HEK293 (cell line): ENCODE data around the gene ERMP1.

Experiments used
- HIC1 ChIP-seq: fragments of 450-650 bp; formaldehyde crosslinking; IDR thresholded peaks from 2 replicates; pipeline ENCODE4 v1.5.1; 2016; ENCODE audit warnings: missing biosample characterization, missing genetic modification characterization
- MZF1 ChIP-seq: fragments of 450-650 bp; formaldehyde crosslinking; IDR thresholded peaks from 2 replicates; pipeline ENCODE4 v1.5.1; 2017; ENCODE audit warnings: missing biosample characterization, missing genetic modification characterization, borderline replicate concordance
- PRDM2 ChIP-seq: fragments of 450-650 bp; formaldehyde crosslinking; IDR thresholded peaks from 2 replicates; pipeline ENCODE4 v1.5.1; 2016; ENCODE audit warnings: missing biosample characterization, missing genetic modification characterization, borderline replicate concordance
- REST ChIP-seq: fragments of 450-650 bp; formaldehyde crosslinking; IDR thresholded peaks from 2 replicates; pipeline ENCODE4 v1.5.1; 2016; ENCODE audit warnings: missing biosample characterization, missing genetic modification characterization
- SCRT2 ChIP-seq: fragments of 450-650 bp; formaldehyde crosslinking; IDR thresholded peaks from 2 replicates; pipeline ENCODE4 v1.5.1; 2016; ENCODE audit warnings: missing biosample characterization, missing genetic modification characterization
- ZBTB10 ChIP-seq: fragments of 450-650 bp; formaldehyde crosslinking; IDR thresholded peaks from 2 replicates; pipeline ENCODE4 v1.5.1; 2016; ENCODE audit warnings: missing biosample characterization, missing genetic modification characterization
- ZBTB11 ChIP-seq: fragments of 450-650 bp; formaldehyde crosslinking; conservative IDR thresholded peaks from 2 replicates; pipeline ENCODE4 v1.5.1; 2016; ENCODE audit warnings: low read depth, missing biosample characterization, missing genetic modification characterization
- ZBTB26 ChIP-seq: fragments of 450-650 bp; formaldehyde crosslinking; optimal IDR thresholded peaks from 2 replicates; pipeline ENCODE3; 2016; ENCODE audit warnings: missing biosample characterization, mild to moderate bottlenecking, missing genetic modification characterization
- ZBTB44 ChIP-seq: fragments of 450-650 bp; IDR thresholded peaks from 2 replicates; pipeline ENCODE4 v1.5.1; 2018; ENCODE audit warnings: missing biosample characterization, mild to moderate bottlenecking, missing genetic modification characterization
- ZNF391 ChIP-seq: fragments of 450-650 bp; formaldehyde crosslinking; IDR thresholded peaks from 2 replicates; pipeline ENCODE4 v1.5.1; 2016; ENCODE audit warnings: low read depth, missing biosample characterization, missing genetic modification characterization, borderline replicate concordance
- ZNF426 ChIP-seq: fragments of 450-650 bp; formaldehyde crosslinking; IDR thresholded peaks from 2 replicates; pipeline ENCODE4 v1.5.1; 2017; ENCODE audit warnings: missing biosample characterization, missing genetic modification characterization, mild to moderate bottlenecking, inconsistent platforms, moderate library complexity
- ZNF645 ChIP-seq: fragments of 450-650 bp; formaldehyde crosslinking; IDR thresholded peaks from 2 replicates; pipeline ENCODE4; 2016; ENCODE audit warnings: missing biosample characterization, missing genetic modification characterization
- ZNF664 ChIP-seq: fragments of 450-650 bp; formaldehyde crosslinking; IDR thresholded peaks from 2 replicates; pipeline ENCODE4 v1.5.1; 2016; ENCODE audit warnings: missing biosample characterization, missing genetic modification characterization
- ZNF776 ChIP-seq: fragments of 450-650 bp; formaldehyde crosslinking; IDR thresholded peaks from 2 replicates; pipeline ENCODE4 v1.5.0; 2017; ENCODE audit warnings: missing biosample characterization, missing genetic modification characterization, borderline replicate concordance

ERMP1 gene

GRCh38 chr9:5835808-5836207, 2.9 kb upstream of the ERMP1 start (continued):
- TF ChIP-seq REST (tag by site-specific recombination) (no peak), MZF1 (no peak), ZNF664 (tag by site-specific recombination) (no peak), PRDM2 (tag by site-specific recombination) (no peak), ZBTB11 (tag by site-specific recombination) (no peak), ZNF645 (tag by site-specific recombination) (no peak), ZNF426 (no peak), ZNF391 (no peak), ZNF776 (no peak), SCRT2 (no peak), HIC1 (tag by site-specific recombination) (no peak), ZBTB44 (tag by site-specific recombination) (no peak), ZBTB10 (tag by site-specific recombination) (no peak), ZBTB26 (no peak)
